Peyer's patch (tissue), 4 donors: ENCODE measurements around the gene IGIP. TPM values are rescaled to one million over a fixed set of nuclear protein-coding genes. Genes with fewer than 3 reads are reported as not detected.

ENCODE experiments used
- DNase-seq, 3 donors: peaks; one replicate each; pipeline ENCODE4 v3.0.0-alpha.2; 2017 to 2019
- H3K27ac ChIP-seq, 4 donors: fragments of 200-600 bp; sonication (generic); one replicate each; pipeline ENCODE4 v1.5.1; 2016 to 2019
- H3K27me3 ChIP-seq, 2 donors: fragments of 200-600 bp; sonication (generic); one replicate each; pipeline ENCODE4 v1.5.1; 2019
- H3K36me3 ChIP-seq, 3 donors: fragments of 200-600 bp; sonication (generic); one replicate each; pipeline ENCODE4 v1.5.1; 2016 to 2019
- H3K4me1 ChIP-seq, 4 donors: fragments of 200-600 bp; sonication (generic); one replicate each; pipeline ENCODE4 v1.5.1; 2016 to 2019
- H3K4me3 ChIP-seq, 4 donors: fragments of 200-600 bp; sonication (generic); 1 replicate in 3 of 4; 2 replicates in 1 of 4; pipeline ENCODE4 v1.5.1; 2016 to 2019; ENCODE audit warnings: mild to moderate bottlenecking in 1 of 4
- H3K9me3 ChIP-seq, 4 donors: fragments of 200-600 bp; sonication (generic); one replicate each; pipeline ENCODE4 v1.5.1; 2016 to 2019; ENCODE audit warnings: mild to moderate bottlenecking in 1 of 4
- POLR2A ChIP-seq, 2 donors: fragments of 450-650 bp; IDR thresholded peaks; one replicate each; pipeline ENCODE4 v1.5.1; 2017; ENCODE audit warnings: antibody characterized with exemption in 2 of 2, mild to moderate bottlenecking in 2 of 2, moderate library complexity in 2 of 2
- total RNA-seq, 4 donors: library from RNA; depleted of rRNA; stranded (reverse); fragments of >200 nt; gene quantifications; one replicate each; pipeline ENCODE4 v1.1.0, GENCODE V29; 2016
- TF ChIP-seq, protein P1 (sequence below), 6 experiments: fragments of 450-650 bp in 4 of 6; fragments of 200-600 bp in 2 of 6; sonication (generic) in 1 of 6; IDR thresholded peaks; one replicate each; pipeline ENCODE4 v1.5.1; 2017 to 2019; ENCODE audit warnings: antibody characterized with exemption in 6 of 6, mild to moderate bottlenecking in 3 of 6, moderate library complexity in 1 of 6

IGIP gene
- total RNA-seq, 4 donors from 2014 or later: 10.2 to 16.5 (median 12.4) TPM

DNA sequence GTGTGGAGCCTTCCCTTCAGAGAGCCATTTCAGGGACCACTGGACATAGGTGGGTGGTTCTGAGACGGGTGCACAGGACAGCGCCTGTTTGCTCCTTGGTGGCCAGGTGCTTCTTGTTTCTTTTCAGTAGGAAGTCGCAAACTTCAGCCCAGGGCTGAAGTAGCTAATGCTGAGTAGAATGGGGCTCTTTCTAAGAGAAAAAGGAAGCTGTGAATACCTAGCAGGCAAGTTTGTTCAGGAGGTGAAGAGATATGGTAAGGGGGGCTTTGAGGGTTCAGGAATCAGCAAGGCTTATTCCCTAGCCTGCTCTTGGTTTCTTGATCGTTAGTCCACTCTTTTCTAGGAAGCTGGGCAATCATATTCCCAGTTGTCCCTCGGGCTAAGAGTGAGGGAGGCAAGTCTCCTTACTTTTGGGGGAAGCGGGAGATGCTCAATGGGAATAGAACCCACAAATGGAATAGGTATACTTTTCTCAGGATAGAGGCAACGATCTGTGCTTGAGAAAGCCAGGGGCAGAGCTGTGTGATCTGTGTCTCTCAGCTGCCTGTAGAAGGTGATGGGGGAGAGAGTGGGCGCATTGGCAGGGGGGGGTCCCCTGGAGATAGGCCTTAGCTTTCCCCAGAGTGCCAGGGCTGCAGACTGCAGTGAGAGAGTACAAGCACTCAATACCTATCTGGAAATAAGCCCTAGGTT is 13.7 kb upstream of the IGIP start:
- TF ChIP-seq POLR2A (IDR thresholded peaks at IDR 0.05): no peak
- TF ChIP-seq, protein P1, sequence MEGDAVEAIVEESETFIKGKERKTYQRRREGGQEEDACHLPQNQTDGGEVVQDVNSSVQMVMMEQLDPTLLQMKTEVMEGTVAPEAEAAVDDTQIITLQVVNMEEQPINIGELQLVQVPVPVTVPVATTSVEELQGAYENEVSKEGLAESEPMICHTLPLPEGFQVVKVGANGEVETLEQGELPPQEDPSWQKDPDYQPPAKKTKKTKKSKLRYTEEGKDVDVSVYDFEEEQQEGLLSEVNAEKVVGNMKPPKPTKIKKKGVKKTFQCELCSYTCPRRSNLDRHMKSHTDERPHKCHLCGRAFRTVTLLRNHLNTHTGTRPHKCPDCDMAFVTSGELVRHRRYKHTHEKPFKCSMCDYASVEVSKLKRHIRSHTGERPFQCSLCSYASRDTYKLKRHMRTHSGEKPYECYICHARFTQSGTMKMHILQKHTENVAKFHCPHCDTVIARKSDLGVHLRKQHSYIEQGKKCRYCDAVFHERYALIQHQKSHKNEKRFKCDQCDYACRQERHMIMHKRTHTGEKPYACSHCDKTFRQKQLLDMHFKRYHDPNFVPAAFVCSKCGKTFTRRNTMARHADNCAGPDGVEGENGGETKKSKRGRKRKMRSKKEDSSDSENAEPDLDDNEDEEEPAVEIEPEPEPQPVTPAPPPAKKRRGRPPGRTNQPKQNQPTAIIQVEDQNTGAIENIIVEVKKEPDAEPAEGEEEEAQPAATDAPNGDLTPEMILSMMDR (IDR thresholded peaks at IDR 0.05): no peak
- peaks cover 0 to 43% (median 13%) of the 10 kb centered on the region in 4 donors for H3K4me1 ChIP-seq
- H3K27ac ChIP-seq: peak overlapping the region in 1 of 4 donors; percentile 0

DNA sequence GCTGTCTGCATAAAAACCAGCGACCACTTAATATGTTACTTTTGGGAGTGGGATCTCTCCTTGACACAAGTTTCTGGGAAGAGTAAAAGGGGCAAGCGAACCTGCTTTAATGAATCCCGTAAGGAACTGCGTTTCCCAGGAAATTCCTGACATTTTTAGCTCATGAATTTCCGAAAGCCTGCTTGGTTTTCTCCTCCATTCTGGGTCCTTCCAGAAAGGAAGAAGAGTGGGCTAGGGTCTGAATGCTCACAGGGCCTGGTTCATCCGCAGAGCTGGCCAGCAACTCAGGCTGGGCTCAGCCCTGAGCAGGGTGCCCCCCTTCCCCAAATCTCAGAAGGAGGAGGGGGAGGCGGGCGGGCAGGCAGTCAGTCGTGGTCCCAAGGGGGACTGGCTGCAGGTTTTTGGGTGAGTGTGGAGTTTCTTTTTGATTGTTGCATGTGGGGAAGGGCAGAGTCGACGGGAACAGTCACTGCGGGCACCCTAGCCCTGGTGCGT is 13.0 kb upstream of the IGIP start:
- H3K9me3 ChIP-seq: no peaks in the 10 kb centered on the region
- peak overlapping the region; percentile 77 to 95 (median 88) for H3K4me3 ChIP-seq
- peaks cover 0 to 45% (median 17%) of the 10 kb centered on the region in 4 donors for H3K4me1 ChIP-seq
- no peaks in the 10 kb centered on the region for H3K27me3 ChIP-seq
- no peak for DNase-seq
- H3K36me3 ChIP-seq: no peaks in the 10 kb centered on the region
- peak overlapping the region in 3 of 4 donors; percentile 89 to 99 (median 91) for H3K27ac ChIP-seq
- TF ChIP-seq POLR2A (IDR thresholded peaks at IDR 0.05): no peak
- TF ChIP-seq, protein P1 (IDR thresholded peaks at IDR 0.05): no peak

More for the DNA sequence above, 13.7 kb upstream of the IGIP start:
- no peaks in the 10 kb centered on the region for H3K9me3 ChIP-seq
- H3K36me3 ChIP-seq: no peaks in the 10 kb centered on the region
- DNase-seq: no peak
- H3K4me3 ChIP-seq: no peak overlapping the region
- H3K27me3 ChIP-seq: no peaks in the 10 kb centered on the region

DNA sequence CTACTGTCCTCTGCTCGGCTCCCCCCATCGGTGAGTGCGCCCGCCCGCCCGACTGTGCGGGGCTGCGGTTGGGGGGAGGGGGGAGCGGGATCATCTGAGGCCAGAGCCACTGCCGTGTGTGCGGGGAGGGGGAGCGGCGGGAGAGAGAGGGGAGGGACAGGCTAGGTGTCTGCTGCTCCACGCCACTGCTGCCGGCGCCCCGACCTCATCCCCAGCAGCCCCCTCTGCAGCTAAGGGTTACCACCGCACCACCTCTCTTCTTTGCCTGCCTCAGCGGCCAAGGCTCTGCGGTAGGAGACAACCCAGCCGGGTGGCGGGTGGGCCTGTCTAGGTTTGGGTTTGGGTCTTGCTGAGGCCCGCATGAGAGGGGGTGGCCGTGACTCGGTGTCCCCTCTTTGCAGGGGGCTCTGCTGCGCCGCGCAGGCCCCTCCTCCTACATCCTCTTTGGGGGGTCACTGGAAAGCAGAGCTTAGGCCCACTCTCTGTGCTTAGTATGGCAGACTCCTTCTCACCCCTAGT is 12.5 kb upstream of the IGIP start:
- TF ChIP-seq, protein P1 (IDR thresholded peaks at IDR 0.05): no peak
- TF ChIP-seq POLR2A (IDR thresholded peaks at IDR 0.05): no peak
- peak overlapping the region; percentile 89 to 99 (median 92) for H3K27ac ChIP-seq
- peak in 2 of 3 donors; percentile 51 to 53 for DNase-seq
- no peaks in the 10 kb centered on the region for H3K9me3 ChIP-seq
- H3K27me3 ChIP-seq: no peaks in the 10 kb centered on the region
- H3K4me3 ChIP-seq: peak overlapping the region; percentile 77 to 95 (median 88)
- H3K36me3 ChIP-seq: no peaks in the 10 kb centered on the region
- H3K4me1 ChIP-seq: peaks cover 0 to 46% (median 17%) of the 10 kb centered on the region in 4 donors

DNA sequence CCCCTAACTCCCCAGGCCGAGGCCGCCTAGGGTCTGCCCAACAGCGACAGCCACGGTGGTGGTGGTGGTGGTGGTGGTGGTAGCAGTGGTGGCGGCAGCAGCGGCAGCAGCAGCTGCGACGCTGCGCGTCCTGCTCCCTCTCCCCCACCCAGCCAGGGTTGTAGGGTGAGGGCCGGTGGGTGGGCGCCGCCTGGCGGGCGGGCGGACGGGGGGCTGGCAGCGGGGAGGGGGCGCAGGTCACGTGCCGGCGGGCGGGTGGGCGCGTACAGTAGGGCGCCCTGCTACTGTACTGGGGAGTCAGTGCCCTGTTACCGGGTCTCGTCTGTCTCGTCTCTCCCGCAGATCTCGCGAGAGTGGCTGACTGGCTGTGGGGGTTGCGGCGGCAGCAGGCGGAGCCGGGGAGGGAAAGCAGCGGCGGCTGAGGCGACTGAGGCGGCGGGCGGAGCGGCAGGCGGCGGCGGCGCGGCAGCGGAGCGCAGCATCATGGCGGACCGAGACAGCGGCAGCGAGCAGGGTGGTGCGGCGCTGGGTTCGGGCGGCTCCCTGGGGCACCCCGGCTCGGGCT is 12.0 kb upstream of the IGIP start, which contains the start of gene PURA:
Gene PURA (plus strand): TSS at position 411 of the 565 bp plus-strand sequence. CDS start 73 bp downstream, at position 484.
- Histone ChIP-seq H3K4me1 (peaks cover 0 to 43% (median 17%) of the 10 kb centered on the region in 4 donors), H3K27me3 (no peaks in the 10 kb centered on the region), H3K27ac (peak within 1 kb of the TSS; percentile 89 to 99 (median 92)), H3K36me3 (no peaks in the 10 kb centered on the region), H3K4me3 (peak within 1 kb of the TSS; percentile 77 to 95 (median 88)), H3K9me3 (no peaks in the 10 kb centered on the region)
- TF ChIP-seq, protein P1 (IDR thresholded peaks at IDR 0.05): peak in 2 of 6 experiments; percentile 30 to 34
- TF ChIP-seq POLR2A (IDR thresholded peaks at IDR 0.05): peak; percentile 69 to 81
- peak; percentile 97 to 98 (median 98) for DNase-seq

DNA sequence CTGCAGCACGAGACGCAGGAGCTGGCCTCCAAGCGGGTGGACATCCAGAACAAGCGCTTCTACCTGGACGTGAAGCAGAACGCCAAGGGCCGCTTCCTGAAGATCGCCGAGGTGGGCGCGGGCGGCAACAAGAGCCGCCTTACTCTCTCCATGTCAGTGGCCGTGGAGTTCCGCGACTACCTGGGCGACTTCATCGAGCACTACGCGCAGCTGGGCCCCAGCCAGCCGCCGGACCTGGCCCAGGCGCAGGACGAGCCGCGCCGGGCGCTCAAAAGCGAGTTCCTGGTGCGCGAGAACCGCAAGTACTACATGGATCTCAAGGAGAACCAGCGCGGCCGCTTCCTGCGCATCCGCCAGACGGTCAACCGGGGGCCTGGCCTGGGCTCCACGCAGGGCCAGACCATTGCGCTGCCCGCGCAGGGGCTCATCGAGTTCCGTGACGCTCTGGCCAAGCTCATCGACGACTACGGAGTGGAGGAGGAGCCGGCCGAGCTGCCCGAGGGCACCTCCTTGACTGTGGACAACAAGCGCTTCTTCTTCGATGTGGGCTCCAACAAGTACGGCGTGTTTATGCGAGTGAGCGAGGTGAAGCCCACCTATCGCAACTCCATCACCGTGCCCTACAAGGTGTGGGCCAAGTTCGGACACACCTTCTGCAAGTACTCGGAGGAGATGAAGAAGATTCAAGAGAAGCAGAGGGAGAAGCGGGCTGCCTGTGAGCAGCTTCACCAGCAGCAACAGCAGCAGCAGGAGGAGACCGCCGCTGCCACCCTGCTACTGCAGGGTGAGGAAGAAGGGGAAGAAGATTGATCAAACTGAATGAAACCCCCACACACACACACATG is 11.2 kb upstream of the IGIP start:
- H3K36me3 ChIP-seq: no peaks in the 10 kb centered on the region
- no peaks in the 10 kb centered on the region for H3K27me3 ChIP-seq
- peaks cover 0 to 36% (median 17%) of the 10 kb centered on the region in 4 donors for H3K4me1 ChIP-seq
- DNase-seq: peak; percentile 52 to 81 (median 80)
- H3K27ac ChIP-seq: peak overlapping the region; percentile 89 to 99 (median 92)
- peak overlapping the region; percentile 77 to 95 (median 88) for H3K4me3 ChIP-seq
- TF ChIP-seq POLR2A (IDR thresholded peaks at IDR 0.05): peak; percentile 45 to 46
- TF ChIP-seq, protein P1 (IDR thresholded peaks at IDR 0.05): no peak
- H3K9me3 ChIP-seq: no peaks in the 10 kb centered on the region
